Esophagus muscularis mucosa (tissue), 4 donors: Measurements from ENCODE around the gene GMPR2. TPM values are rescaled to one million over a fixed set of nuclear protein-coding genes. Genes with fewer than 3 reads are reported as not detected.

ENCODE experiments used
- DNase-seq: peaks from one replicate; pipeline ENCODE4 v3.0.0-alpha.2; 2017; ENCODE audit errors: extremely low spot score
- H3K27ac ChIP-seq, 4 donors: fragments of 200-600 bp; sonication (generic); replicated peaks in 1 of 4; 1 replicate in 3 of 4; 2 replicates in 1 of 4; pipeline ENCODE4 v1.5.1; 2016 to 2019; ENCODE audit warnings: mild to moderate bottlenecking in 1 of 4
- H3K27me3 ChIP-seq, 4 donors: fragments of 200-600 bp; sonication (generic); one replicate each; pipeline versions ENCODE4 v1.5.1 to v1.6.0; 2016 to 2019
- H3K36me3 ChIP-seq, 4 donors: fragments of 200-600 bp; sonication (generic); one replicate each; pipeline ENCODE4 v1.5.1; 2016 to 2019
- H3K4me1 ChIP-seq, 4 donors: fragments of 200-600 bp; sonication (generic); one replicate each; pipeline ENCODE4 v1.5.1; 2016 to 2019
- H3K4me3 ChIP-seq, 4 donors: fragments of 200-600 bp; sonication (generic); 1 replicate in 2 of 4; 2 replicates in 2 of 4; pipeline ENCODE4 v1.5.1; 2016 to 2019; ENCODE audit warnings: mild to moderate bottlenecking in 4 of 4, moderate library complexity in 1 of 4
- H3K9me3 ChIP-seq, 4 donors: fragments of 200-600 bp; sonication (generic); 1 replicate in 3 of 4; 2 replicates in 1 of 4; pipeline ENCODE4 v1.5.1; 2016 to 2019
- CTCF ChIP-seq, 3 experiments: fragments of 200-600 bp in 2 of 3; fragments of 450-650 bp in 1 of 3; sonication (generic) in 2 of 3; IDR thresholded peaks; one replicate each; pipeline ENCODE4 v1.5.1; 2017 to 2019; ENCODE audit warnings: antibody characterized with exemption in 3 of 3, mild to moderate bottlenecking in 2 of 3, moderate library complexity in 1 of 3
- EP300 ChIP-seq: sonication (generic); formaldehyde crosslinking; IDR thresholded peaks from one replicate; pipeline ENCODE4 v1.6.1; 2017; ENCODE audit warnings: antibody characterized with exemption
- POLR2A ChIP-seq: fragments of 450-650 bp; IDR thresholded peaks from one replicate; pipeline ENCODE4 v1.6.1; 2017; ENCODE audit warnings: antibody characterized with exemption, moderate library complexity, mild to moderate bottlenecking, low read depth
- POLR2AphosphoS5 ChIP-seq, 2 donors: sonication (generic); formaldehyde crosslinking; IDR thresholded peaks; one replicate each; pipeline ENCODE4 v1.6.1; 2017; ENCODE audit warnings: antibody characterized with exemption in 2 of 2
- WGBS: methylation state at CpG from one replicate; pipeline ENCODE4 v1.1.5; 2018; 5-methylcytosine and 5-hydroxymethylcytosine counted together
- intact Hi-C: fragments of 100-400 bp; cut with DNase I; formaldehyde crosslinking; loops from one replicate; pipeline ENCODE4 v1.15.1; 2023
- total RNA-seq, 4 donors: library from RNA; depleted of rRNA; stranded (reverse); fragments of >200 nt; gene quantifications; one replicate each; pipeline versions ENCODE4 v1.1.0 to v1.2.1, GENCODE V29; 2016

GMPR2 gene
- total RNA-seq, 4 donors from 2014 or later, result 43.1 to 53.4 (median 50.5) TPM

DNA sequence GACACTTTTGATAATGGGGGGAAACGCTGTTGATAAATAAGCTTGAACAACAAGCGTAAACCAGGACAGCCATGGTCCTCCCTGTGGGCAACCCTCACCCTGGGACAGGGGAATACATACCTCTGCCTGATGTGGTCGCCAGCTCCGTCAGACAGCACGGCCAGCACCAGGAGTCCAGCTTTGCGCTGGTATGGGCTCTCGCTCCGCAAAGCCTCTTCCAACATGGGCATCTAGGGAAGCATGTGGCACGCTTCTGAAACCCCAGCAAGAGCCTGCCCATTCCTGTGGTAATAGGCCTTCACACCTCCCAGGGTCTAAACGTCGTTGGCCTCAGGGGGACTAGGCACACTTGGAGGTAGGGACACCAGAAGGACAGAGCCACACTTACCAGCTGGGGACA lies 47.0 kb upstream of the GMPR2 start:
- intact Hi-C loops, result no loop called here
- TF ChIP-seq POLR2A (no peak), EP300 (no peak), CTCF (IDR thresholded peaks at IDR 0.05) (no peak), POLR2AphosphoS5 (IDR thresholded peaks at IDR 0.05) (no peak)
- no peaks in the 10 kb centered on the region for H3K27me3 ChIP-seq
- H3K9me3 ChIP-seq, result no peaks in the 10 kb centered on the region
- no peak overlapping the region for H3K27ac ChIP-seq
- DNase-seq, result no peak
- H3K4me3 ChIP-seq, result no peak overlapping the region
- WGBS, result 89% methylated on average over 8 of the region's 11 CpGs
- peaks cover 50 to 77% (median 71%) of the 10 kb centered on the region in 4 donors for H3K36me3 ChIP-seq
- H3K4me1 ChIP-seq, result peaks cover 17 to 29% (median 26%) of the 10 kb centered on the region in 4 donors

DNA sequence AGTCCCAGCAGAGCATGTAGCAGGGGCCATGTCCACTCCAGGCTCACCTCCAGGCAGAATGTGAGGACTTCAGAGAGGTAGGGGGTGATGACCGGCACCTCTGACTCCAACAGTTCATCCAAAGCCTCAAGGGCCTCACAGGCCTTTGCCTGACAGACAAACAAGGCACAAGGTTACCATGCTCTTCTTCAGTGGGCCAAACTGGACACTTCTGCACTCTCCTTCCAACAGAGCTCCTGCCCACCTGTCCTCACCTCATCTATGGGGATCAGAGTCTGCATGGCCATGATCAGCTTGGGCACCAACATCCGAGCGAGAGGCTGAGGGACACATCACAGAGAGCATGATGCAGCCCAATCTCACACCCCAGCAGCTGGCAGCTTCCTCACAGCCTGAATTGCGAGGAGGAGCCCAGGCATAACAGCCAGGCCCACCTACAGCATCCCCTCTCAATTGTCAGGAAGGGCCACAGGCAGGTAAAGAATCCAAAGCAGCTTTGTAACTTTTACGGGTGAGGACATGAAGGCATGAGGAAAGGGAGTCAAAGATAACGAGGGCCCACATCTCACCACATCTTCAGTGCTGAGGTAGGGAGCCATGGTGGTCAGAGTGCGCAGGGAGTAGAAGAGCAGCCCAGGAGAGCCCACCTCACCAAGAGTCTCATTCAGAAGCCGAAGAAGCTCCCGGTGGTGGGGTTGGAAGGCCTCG lies 45.7 kb upstream of the GMPR2 start:
- WGBS, result 93% methylated on average over 10 of the region's 10 CpGs
- no peak overlapping the region for H3K27ac ChIP-seq
- TF ChIP-seq CTCF (IDR thresholded peaks at IDR 0.05) (no peak), EP300 (no peak)

GRCh38 chr14:24187539-24187915 lies 45.2 kb upstream of the GMPR2 start:
- H3K4me1 ChIP-seq, result peaks cover 17 to 36% (median 30%) of the 10 kb centered on the region in 4 donors
- no peak for DNase-seq
- intact Hi-C loops, result no loop called here
- H3K9me3 ChIP-seq, result no peaks in the 10 kb centered on the region
- WGBS, result 82% methylated on average over 2 of the region's 2 CpGs
- H3K27ac ChIP-seq, result peak overlapping the region in 3 of 4 donors; percentile 70 to 89 (median 76)
- peaks cover 53 to 77% (median 69%) of the 10 kb centered on the region in 4 donors for H3K36me3 ChIP-seq
- no peaks in the 10 kb centered on the region for H3K27me3 ChIP-seq
- peak overlapping the region in 3 of 4 donors; percentile 67 to 84 (median 72) for H3K4me3 ChIP-seq
- TF ChIP-seq EP300 (no peak), CTCF (IDR thresholded peaks at IDR 0.05) (no peak), POLR2AphosphoS5 (IDR thresholded peaks at IDR 0.05) (no peak), POLR2A (no peak)

More for the DNA sequence above, 45.7 kb upstream of the GMPR2 start:
- DNase-seq, result no peak
- H3K4me1 ChIP-seq, result peaks cover 17 to 31% (median 27%) of the 10 kb centered on the region in 4 donors
- no peaks in the 10 kb centered on the region for H3K27me3 ChIP-seq
- H3K9me3 ChIP-seq, result no peaks in the 10 kb centered on the region
- intact Hi-C loops, result no loop called here
- H3K4me3 ChIP-seq, result no peak overlapping the region
- peaks cover 50 to 77% (median 69%) of the 10 kb centered on the region in 4 donors for H3K36me3 ChIP-seq

DNA sequence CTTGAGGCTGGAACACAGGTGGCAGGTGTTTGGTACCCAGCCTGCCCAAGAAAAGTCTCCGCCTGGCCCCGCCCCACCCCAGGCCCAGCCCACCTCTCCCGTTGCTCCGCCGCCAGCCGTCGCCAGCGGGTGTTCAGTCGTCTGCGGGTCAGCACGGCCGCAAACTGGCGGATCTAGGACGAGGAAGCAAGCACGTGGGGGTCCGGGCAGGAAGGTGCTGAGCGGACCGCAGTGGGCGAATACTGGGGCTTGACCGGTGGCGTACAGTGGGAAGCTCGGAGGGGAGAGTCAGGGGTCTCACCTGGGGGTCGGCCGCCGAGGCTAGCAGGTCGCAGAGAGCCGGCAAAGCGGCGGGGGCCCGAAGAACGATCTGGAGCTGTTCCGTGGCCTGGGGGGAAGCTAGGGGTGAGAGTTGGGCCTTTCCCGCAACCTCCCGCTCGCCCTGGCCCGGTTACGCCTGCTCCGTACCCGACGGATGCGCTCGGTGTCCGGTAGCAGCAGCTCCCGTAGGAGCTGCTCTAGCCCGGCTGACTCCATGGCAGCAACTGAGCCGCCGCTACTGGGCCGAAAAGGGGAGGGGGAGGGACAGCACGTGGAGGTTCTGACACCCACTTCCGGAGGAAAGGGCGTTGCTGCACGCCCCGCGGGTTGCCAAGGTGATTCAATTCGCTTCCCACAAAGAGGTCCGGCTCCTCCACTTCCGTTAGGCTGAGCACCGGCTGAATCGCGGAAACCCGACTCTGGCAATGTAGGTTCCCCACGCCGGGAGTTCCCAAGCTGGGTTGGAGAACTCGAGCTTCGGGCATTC lies 44.3 kb upstream of the GMPR2 start, which contains the start of gene IPO4:
IPO4 (minus strand) TSS at position 566 of the 808 bp plus-strand sequence; CDS start at position 537, 29 bp downstream.
- Histone ChIP-seq H3K27ac (peak within 1 kb of the TSS; percentile 70 to 89 (median 76)), H3K4me3 (peak within 1 kb of the TSS; percentile 66 to 84 (median 70))

More for the DNA sequence above, 44.3 kb upstream of the GMPR2 start, which contains the start of gene IPO4:
- TF ChIP-seq POLR2AphosphoS5 (IDR thresholded peaks at IDR 0.05) (peak; percentile 72 to 95), EP300 (no peak), CTCF (IDR thresholded peaks at IDR 0.05) (peak in 1 of 3 experiments; percentile 28), POLR2A (peak; percentile 38)
- Histone ChIP-seq H3K9me3 (no peaks in the 10 kb centered on the region), H3K27me3 (no peaks in the 10 kb centered on the region), H3K4me1 (peaks cover 17 to 42% (median 32%) of the 10 kb centered on the region in 4 donors), H3K36me3 (peaks cover 50 to 75% (median 68%) of the 10 kb centered on the region in 4 donors)
- 0% methylated on average over 24 of the region's 65 CpGs for WGBS
- DNase-seq, result peak; percentile 99
- intact Hi-C loops, result no loop called here
